IPS-NIHi11 (cell line): ENCODE results near the gene CEP250.
"Not testable (repeated sequence)": the region's sequence is repeated elsewhere in the genome, so short reads cannot be mapped to it uniquely, and the experiment has no call there.

Source experiments
- DNase-seq: peaks from one replicate; pipeline ENCODE4 v3.0.0; 2012; ENCODE audit warnings: mixed read lengths, low spot score

CEP250 gene

GRCh38 chr20:35457539-35457938 lies 2.1 kb downstream of the CEP250 start:
- not testable (repeated sequence) for DNase-seq

DNA sequence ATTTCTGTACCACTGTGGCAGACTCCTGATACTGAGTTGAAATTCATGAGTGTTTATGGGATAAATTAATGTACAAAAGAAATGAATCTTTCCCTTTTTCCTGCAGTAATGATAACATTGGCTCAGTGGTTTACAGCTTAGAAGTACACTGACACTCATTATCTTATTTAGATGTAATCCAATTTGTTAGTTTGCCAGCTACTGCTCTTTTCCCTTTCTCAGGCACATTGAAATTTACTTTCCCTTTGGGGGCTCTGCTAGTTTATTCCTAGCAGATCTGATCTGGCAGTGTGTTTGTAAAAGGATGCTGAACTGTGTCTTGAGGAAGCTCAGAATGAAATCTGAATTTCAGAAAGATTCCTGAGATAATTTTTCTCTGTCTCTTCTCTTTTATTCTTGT lies 3.0 kb downstream of the CEP250 start:
- DNase-seq = no peak

DNA sequence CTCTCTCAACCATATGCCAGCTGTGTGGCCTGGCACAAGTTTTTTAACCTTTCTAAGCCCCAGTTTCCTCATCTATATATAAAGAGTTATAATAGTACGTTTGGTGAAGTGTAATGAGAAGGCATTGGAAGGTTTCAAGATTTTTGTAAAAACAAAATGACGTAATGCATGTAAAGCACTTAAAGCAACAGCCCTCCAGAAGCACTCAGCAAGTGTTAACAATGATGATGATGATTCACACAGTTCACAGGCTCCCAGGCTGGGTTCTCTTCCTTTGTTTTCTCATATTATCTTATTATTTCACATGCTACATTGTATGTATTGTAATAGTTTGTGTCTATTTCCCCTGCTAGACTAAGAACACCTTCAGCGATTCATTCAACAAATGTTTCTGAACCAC lies 6.2 kb downstream of the CEP250 start:
- DNase-seq = no peak

DNA sequence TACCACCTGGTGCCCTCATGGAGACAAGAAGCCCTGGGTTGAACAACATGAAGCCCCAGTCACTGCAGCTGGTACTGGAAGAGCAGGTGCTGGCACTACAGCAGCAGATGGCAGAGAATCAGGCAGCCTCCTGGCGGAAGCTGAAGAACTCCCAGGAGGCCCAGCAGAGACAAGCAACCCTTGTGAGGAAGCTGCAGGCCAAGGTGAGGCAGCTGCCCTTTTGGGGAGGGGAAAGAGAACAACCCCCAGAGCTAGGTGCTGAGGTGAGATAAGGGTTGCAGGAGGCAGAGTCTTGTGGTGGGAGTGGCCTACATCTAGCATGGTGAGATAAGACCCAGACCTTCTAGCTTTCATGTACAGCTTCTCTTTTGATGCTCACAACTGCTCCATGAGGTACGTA lies 7.0 kb downstream of the CEP250 start:
- no peak for DNase-seq

DNA sequence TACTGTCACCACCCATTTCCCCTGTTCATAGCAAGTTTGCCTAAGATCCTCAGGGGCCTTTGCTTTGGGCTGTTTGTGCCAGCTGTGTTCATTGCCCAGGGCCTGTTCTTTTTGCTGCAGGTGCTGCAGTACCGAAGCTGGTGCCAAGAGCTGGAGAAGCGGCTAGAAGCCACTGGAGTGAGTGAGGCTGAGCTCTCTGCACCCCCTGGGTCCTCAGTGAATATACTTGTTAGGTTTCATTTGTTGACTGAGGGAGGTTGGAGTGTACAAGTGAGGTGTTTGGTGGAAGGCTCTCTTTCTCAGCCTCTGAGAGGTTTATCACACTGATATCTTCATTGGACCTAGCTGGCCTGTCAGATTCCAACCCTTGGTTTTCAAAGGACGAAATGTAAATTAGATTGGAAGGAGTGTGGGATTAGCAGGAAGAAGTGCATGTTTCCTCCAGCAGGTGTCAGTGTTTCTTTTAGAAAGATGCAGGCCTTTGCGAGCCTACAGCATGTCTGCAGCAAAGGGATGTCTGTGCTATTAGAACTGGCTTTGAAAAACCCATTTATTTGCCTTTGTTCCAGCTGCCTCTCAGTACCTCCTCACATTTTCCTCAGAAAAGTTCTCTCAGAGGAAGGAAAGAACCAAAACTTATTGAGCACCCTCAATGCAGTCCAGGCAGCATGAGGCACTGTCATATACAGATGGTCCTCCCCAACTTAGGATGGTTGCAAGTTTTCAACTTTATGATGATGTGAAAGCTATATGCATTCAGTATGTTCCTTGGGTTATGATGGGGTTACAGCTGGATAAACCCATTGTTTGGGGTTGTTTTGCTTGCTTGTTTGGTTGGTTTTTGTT lies 8.3 kb downstream of the CEP250 start:
- DNase-seq = peak; percentile 78

GRCh38 chr20:35465976-35466375 lies 10.6 kb downstream of the CEP250 start:
- no peak for DNase-seq

GRCh38 chr20:35466856-35467255 lies 11.5 kb downstream of the CEP250 start:
- DNase-seq = no peak

GRCh38 chr20:35467339-35468224 lies 12.2 kb downstream of the CEP250 start:
- peak; percentile 63 for DNase-seq

DNA sequence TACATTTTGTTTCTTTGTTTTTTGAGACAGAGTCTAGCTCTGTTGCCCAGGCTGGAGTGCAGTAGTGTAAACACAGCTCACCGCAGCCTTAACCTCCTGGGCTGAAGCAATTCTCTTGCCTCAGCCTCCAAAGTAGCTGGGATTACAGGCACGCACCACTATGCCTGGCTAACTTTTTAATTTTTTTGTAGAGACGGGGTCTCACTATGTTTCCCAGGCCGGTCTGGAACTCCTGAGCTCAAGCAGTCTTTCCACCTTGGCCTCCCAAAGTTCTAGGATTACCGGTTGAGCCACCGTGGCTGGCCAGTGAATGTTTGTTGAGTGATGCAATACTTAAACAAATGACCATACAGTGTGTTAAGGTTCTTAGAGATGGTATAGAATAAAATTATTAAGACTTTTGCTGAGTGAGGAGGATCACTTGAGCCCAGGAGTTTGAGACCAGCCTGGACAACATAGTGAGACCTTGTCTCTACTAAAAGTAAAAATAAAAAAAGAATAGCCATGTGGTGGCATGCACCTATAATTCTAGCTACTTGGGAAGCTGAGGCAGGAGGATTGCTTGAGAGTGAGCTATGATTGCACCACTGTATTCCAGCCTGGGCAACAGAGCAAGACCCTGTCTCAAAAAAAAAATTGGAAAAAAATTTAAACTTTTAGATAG lies 13.4 kb downstream of the CEP250 start:
- no peak for DNase-seq

DNA sequence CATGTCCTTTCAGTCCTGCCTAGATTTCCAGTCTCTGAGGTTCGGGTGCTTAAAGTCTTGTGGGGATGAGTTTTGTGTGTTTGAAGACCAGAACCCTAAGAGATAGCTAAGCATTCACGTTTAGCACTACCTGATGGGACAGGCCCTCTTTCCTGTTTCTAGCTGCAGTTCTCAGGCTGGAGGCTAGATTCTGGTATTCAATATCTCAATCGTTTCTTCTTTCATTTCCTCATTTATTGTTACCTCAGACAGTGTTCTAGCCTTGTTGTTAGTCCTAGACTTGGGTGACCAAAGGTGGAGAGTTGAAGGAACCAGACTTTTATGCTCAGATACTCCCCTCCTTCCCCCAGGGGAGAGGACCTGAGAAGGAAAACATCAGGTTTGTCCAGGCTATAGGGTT lies 16.8 kb downstream of the CEP250 start:
- DNase-seq = no peak

DNA sequence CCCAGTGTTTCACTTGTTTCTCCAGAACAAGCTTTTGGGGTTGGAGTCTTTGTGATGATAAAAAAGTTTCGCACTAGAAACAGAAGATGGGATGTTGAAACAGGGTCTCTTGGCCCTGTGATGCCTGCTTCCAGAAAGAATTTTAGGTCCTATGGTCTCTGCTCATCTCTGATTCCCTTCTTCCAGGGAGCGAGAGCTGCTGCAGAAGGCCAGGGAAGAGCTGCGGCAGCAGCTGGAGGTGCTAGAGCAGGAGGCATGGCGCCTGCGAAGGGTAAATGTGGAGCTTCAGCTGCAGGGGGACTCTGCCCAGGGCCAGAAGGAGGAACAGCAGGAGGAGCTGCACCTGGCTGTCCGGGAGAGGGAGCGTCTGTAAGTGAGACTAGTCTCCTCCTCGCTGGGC lies 18.3 kb downstream of the CEP250 start:
- no peak for DNase-seq

DNA sequence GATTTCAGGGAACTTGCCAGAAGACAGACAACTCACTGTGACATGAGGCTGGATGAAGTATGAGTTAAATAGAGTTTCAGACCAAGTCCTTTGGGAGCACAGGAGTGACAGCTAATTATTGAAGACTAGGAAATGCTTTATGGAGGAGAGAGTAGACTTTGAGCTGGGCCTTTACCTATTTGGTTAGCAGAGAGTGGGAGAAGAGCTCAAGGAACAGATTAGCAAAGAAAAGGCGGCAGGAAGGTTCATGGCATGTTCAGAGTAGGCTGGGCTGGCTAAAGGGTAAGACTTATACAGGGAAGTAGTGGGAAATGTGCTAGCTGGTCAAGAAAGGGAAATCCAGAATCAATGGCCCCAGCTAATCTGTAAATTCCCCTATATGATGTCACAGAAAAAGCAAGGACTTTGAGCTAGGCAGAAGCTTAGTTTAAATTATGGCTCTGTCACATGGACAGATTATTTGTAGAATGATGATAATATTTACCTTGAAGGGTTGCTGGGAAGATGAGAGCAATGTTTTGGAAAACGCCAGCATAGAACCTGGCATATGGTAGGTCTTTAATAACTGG lies 19.0 kb downstream of the CEP250 start:
- DNase-seq = no peak

DNA sequence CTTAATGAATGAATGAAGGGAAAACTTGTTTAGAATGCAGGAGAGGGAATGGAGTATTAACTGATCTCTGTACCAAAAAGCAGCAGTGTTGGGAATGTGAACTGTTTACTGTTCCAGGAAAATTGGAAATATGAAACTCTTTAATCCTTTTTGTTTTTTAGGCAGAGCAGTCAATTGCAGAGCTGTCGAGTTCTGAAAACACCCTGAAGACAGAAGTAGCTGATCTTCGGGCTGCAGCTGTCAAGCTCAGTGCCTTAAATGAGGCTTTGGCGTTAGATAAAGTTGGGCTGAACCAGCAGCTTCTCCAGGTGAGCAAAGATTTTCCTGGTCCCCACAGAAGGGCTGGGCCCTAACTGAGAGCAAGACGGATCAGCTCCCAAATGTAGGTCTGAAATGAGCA lies 20.9 kb downstream of the CEP250 start:
- DNase-seq = no peak

DNA sequence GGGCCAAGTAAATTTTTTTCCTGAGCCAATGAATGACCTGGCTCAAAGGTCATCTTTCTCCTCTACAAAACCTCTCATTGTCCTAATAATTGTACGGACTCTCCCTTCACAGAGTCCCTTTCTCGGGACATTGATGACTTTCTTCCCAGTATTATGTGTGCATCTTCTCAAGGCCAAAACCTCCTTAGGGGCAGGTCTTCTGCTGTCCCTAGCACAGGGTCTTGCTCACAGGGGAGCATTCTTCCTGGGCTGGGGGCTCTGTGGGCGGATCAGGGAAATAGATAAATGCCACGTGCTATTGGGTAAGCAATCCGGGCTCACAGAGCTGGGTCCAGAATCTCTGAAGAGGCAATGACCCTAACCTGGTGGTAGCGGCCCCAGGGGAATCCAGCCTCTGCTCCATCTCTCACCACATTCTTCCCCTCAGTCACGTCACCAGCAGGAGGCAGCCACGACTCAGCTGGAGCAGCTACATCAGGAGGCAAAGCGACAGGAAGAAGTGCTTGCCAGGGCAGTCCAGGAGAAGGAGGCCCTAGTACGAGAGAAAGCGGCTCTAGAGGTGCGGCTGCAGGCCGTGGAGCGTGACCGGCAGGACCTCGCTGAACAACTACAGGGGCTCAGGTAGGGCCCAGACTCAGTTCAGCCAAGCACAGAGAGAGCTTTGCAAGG lies 23.5 kb downstream of the CEP250 start:
- peak; percentile 52 for DNase-seq

DNA sequence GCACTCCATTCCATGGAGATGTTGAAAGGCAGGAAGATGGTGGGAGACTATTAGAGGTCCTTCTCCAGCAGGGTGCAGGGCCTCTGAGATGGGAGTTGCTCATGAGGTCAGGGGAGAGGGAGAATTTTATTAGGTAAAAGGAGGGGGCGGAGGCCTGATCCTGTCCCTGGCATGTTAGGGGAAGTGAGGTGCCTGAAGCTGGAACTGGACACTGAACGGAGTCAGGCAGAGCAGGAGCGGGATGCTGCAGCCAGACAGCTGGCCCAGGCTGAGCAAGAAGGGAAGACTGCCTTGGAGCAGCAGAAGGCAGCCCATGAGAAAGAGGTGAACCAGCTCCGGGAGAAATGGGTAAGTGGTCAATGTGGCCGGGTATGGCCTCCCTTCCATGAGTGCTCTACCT lies 24.4 kb downstream of the CEP250 start:
- DNase-seq = no peak

DNA sequence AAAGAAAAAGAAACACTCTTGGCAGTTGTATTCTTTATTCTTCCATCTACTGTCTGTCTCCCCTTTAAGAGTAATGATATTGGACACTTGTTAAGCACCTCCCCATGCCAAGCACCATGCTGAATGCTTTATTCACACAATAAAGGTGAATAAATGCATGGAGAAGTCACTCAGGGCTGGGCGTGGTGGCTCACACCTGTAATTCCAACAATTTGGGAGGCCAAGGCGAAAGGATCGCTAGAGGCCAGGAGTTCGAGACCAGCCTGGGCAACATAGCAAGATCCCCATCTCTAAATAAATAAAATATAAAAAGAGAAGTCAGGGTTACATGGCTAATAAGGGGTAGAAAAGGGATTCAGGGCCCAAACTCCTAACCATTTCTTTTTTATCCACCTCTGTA lies 32.1 kb downstream of the CEP250 start:
- no peak for DNase-seq

DNA sequence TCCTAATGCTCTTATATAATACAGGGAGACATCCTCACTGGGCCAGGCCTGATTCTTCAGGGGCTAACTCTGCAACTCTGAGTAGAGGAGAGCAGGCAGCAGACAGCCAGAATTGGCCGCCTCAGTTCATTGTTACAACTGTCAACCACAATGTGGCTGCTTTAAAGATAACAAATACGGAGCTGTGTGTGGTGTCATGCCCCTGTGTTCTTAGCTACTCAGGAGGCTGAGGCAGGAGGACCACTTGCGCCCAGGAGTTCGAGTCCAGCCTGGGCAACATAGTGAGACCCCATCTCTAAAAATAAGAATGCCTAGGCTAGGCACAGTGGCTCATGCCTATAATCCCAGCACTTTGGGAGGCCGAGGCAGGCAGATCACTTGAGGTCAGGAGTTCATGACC lies 34.3 kb downstream of the CEP250 start:
- DNase-seq = no peak

DNA sequence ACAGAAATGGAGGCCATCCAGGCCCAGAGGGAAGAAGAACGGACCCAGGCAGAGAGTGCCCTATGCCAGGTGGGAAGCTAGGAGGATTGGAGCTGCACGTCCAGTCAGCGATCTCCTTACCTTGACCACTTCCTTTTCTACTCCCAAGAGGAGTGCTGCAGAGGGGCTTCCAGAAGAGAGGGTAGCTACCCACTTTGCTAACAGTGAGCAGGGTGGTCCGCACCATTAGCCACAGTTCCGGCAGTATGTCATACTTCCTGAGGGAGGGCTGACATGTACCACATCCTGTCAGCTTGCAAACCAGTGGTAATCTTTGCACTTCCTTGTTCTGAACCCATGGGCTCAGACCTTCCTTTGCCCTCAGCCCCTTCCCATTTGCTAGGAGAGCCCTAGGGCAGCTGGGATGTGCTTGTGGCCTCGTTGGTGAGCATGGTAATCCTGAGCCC lies 35.4 kb downstream of the CEP250 start:
- no peak for DNase-seq

DNA sequence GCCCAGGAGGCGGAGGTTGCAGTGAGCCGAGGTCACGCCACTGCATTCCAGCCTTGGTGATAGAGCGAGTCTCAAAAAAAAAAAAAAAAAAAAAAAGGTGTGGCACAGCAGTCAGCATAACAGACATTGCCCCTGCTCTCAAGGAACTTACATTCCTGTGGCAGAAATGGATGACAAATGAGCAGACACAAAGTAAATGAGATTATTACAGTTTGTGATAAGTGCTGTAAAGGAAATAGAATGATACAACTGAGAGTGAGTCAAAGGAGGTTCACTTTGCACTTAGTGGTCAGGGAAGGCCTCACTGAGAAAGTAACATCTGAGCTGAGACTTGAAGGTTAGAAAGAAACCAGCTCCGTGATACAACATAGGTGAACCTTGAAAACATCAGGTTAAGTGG lies 36.4 kb downstream of the CEP250 start:
- DNase-seq = no peak

GRCh38 chr20:35492352-35492751 lies 37.0 kb downstream of the CEP250 start:
- no peak for DNase-seq

- DNase-seq = no peak
Observed at GRCh38 chr20:35496481-35496880, 41.1 kb downstream of the CEP250 start.

- no peak for DNase-seq
Observed at GRCh38 chr20:35497320-35497719, 41.9 kb downstream of the CEP250 start.
